Erythroblast (primary cell): ENCODE data around the gene ACTN4.

ENCODE experiments used
- GATA1 ChIP-seq: IDR thresholded peaks from 2 replicates; pipeline ENCODE4 v1.6.1; 2011; ENCODE audit warnings: low read depth, mild to moderate bottlenecking, control low read depth, low read length, moderate library complexity
- POLR2A ChIP-seq: IDR thresholded peaks from 2 replicates; pipeline ENCODE4 v1.6.1; 2011; ENCODE audit warnings: mild to moderate bottlenecking, low read length

GRCh38 chr19:38699027-38699346 is 51.5 kb downstream of the ACTN4 start:
- TF ChIP-seq POLR2A = no peak
- no peak for TF ChIP-seq GATA1
